ENCODE results near the gene PAIP2B.

Gene PAIP2B

GRCh38 chr2:71148506-71149063 is 78.3 kb downstream of the PAIP2B start:
- Histone ChIP-seq H3K4me3 (ENCODE audit: low read depth, low read length) (no peak overlapping the region), H3K4me1 (ENCODE audit: control insufficient read depth, insufficient read depth, low read length) (no peaks in the 10 kb centered on the region), H3K36me3 (ENCODE audit: control insufficient read depth, insufficient read depth, low read length) (peaks cover 25% of the 10 kb centered on the region), H3K9me3 (ENCODE audit: control insufficient read depth, insufficient read depth, low read length) (no peaks in the 10 kb centered on the region), H3K9ac (ENCODE audit: low read depth, low read length) (no peak overlapping the region), H3K27me3 (ENCODE audit: control insufficient read depth, insufficient read depth, low read length) (no peaks in the 10 kb centered on the region)

- Histone ChIP-seq H3K27me3 (ENCODE audit: control insufficient read depth, insufficient read depth, low read length) (no peaks in the 10 kb centered on the region), H3K4me3 (ENCODE audit: low read depth, low read length) (no peak overlapping the region), H3K4me1 (ENCODE audit: control insufficient read depth, insufficient read depth, low read length) (no peaks in the 10 kb centered on the region), H3K9ac (ENCODE audit: low read depth, low read length) (no peak overlapping the region), H3K9me3 (ENCODE audit: control insufficient read depth, insufficient read depth, low read length) (no peaks in the 10 kb centered on the region), H3K36me3 (ENCODE audit: control insufficient read depth, insufficient read depth, low read length) (peaks cover 44% of the 10 kb centered on the region)
Observed at GRCh38 chr2:71143782-71144181, 83.1 kb downstream of the PAIP2B start.

- Histone ChIP-seq H3K9me3 (ENCODE audit: control insufficient read depth, insufficient read depth, low read length) (no peaks in the 10 kb centered on the region), H3K36me3 (ENCODE audit: control insufficient read depth, insufficient read depth, low read length) (peaks cover 26% of the 10 kb centered on the region), H3K27me3 (ENCODE audit: control insufficient read depth, insufficient read depth, low read length) (no peaks in the 10 kb centered on the region), H3K9ac (ENCODE audit: low read depth, low read length) (no peak overlapping the region), H3K4me3 (ENCODE audit: low read depth, low read length) (no peak overlapping the region), H3K4me1 (ENCODE audit: control insufficient read depth, insufficient read depth, low read length) (no peaks in the 10 kb centered on the region)
Observed at GRCh38 chr2:71136174-71136573, 90.7 kb downstream of the PAIP2B start.

- no peaks in the 10 kb centered on the region for H3K9me3 ChIP-seq (ENCODE audit: control insufficient read depth, insufficient read depth, low read length)
- no peaks in the 10 kb centered on the region for H3K4me1 ChIP-seq (ENCODE audit: control insufficient read depth, insufficient read depth, low read length)
- H3K9ac ChIP-seq (ENCODE audit: low read depth, low read length), result no peak overlapping the region
- no peak overlapping the region for H3K4me3 ChIP-seq (ENCODE audit: low read depth, low read length)
- peaks cover 12% of the 10 kb centered on the region for H3K36me3 ChIP-seq (ENCODE audit: control insufficient read depth, insufficient read depth, low read length)
- no peaks in the 10 kb centered on the region for H3K27me3 ChIP-seq (ENCODE audit: control insufficient read depth, insufficient read depth, low read length)
Observed at GRCh38 chr2:71133603-71134002, 93.3 kb downstream of the PAIP2B start.
